AG10803 (cell line): Measurements from ENCODE around the gene POU6F2.

Source experiments
- DNase-seq: peaks from one replicate; pipeline ENCODE4 v3.0.0; 2010; ENCODE audit warnings: low read depth
- H3K4me3 ChIP-seq: 2 replicates; pipeline ENCODE4 v1.5.1; 2011; ENCODE audit warnings: mild to moderate bottlenecking, low read length, control low read depth
- CTCF ChIP-seq: conservative IDR thresholded peaks from 2 replicates; pipeline ENCODE4 v1.5.1; 2011; ENCODE audit warnings: mild to moderate bottlenecking, low read length, control low read depth, inconsistent platforms

Gene POU6F2

GRCh38 chr7:39405581-39405980 is 427.9 kb downstream of the POU6F2 start:
- no peak for DNase-seq
- TF ChIP-seq CTCF, result no peak
- H3K4me3 ChIP-seq, result no peak overlapping the region

DNA sequence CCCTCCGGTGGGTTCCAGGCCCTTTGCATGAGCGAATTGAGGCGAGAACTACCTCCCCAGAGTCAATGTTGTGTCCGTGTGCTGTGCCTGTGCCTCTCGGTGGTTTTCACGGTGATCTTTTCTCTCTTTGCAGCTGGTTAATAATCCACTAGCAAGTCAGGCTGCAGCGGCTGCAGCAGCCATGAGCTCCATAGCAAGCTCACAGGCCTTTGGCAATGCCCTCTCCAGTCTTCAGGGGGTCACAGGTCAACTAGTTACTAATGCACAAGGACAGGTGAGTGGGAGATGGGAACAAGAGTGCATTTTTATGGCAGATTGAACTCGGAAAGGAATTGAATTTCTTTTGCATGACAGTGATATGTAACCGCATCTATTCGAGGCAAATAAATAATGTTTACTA is 428.8 kb downstream of the POU6F2 start:
- H3K4me3 ChIP-seq, result no peak overlapping the region
- TF ChIP-seq CTCF, result no peak
- no peak for DNase-seq

DNA sequence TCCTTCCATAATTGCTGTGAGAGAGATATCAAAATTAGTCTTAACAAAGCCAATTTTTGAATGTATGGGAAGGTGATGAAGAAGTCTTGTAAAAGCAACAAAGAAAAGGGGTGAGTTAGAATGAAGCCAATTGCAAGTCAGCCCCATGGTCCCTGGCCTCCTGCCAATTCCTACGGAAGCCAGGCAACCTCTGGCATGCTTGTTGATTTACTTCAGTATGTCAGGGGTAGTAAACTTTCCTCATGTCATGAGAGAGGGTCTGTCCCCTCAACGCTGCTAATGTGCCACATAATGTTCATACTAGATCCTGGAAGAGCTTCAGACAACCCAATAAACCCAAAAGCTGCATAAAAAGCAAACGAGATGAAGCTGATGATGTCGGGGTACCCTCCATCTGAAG is 429.4 kb downstream of the POU6F2 start:
- DNase-seq, result no peak
- no peak overlapping the region for H3K4me3 ChIP-seq
- no peak for TF ChIP-seq CTCF

GRCh38 chr7:39407723-39408122 is 430.0 kb downstream of the POU6F2 start:
- no peak for TF ChIP-seq CTCF
- no peak for DNase-seq
- H3K4me3 ChIP-seq, result no peak overlapping the region

GRCh38 chr7:39408906-39409305 is 431.2 kb downstream of the POU6F2 start:
- TF ChIP-seq CTCF, result no peak
- no peak overlapping the region for H3K4me3 ChIP-seq
- no peak for DNase-seq

DNA sequence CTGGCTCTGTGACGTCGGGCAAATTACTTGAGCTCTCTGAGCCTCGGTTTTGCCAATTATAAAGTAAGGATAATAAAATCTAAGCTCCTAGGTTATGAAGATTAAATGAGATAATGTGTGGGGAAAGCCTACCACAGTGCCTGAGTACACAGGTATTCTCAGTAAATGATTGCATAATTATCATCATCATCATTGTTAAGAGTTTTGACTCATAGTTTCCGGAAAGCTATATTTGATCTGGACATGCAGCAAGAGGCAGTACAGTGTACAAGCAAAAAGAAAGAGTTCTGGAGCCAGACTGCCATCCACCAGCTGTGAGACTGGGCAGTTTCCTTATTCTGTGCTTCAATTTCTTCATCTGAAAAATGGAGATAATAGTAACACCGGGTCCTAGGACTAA is 432.9 kb downstream of the POU6F2 start:
- no peak for TF ChIP-seq CTCF

DNA sequence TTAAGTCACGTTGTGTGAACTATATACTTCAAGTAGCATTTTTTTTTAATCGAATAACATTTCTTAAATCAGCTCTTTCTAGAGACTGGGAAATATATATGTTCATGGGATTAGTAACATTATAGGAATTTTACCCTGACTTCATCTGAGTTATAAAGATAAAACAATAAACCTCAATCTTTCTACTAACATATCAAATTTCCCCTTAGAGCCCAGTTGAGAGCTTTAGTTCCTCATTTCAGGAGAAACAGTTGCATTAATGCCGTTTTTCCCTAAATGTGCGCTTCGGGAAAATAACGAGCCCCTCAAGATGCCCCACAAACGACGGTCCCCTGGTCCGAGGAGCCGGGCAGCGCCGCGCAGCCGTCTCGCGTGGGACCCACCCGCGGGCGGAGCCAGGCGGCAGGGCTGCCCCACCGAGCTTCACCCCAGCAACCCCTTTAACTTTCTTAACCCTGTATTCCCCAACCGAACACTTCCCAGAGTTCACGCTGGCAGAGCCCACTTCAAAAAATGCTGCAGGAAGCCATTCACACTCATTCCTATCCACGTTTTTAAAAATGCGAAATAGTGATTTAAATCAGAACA is 436.0 kb downstream of the POU6F2 start:
- H3K4me3 ChIP-seq, result peak overlapping the region; percentile 65
- TF ChIP-seq CTCF, result no peak
- no peak for DNase-seq

More for the DNA sequence above, 432.9 kb downstream of the POU6F2 start:
- no peak for DNase-seq
- H3K4me3 ChIP-seq, result no peak overlapping the region
